Measurements from ENCODE around the gene INSRR.

Gene INSRR

GRCh38 chr1:156886583-156887281 is 27.8 kb upstream of the INSRR start:
- no peak overlapping the region for H2BK5ac ChIP-seq (ENCODE audit: low read length)
- no peak overlapping the region for H3K4ac ChIP-seq (ENCODE audit: low read length)
- no peak overlapping the region for H3K14ac ChIP-seq (ENCODE audit: low read length)
- no peak overlapping the region for H2AK5ac ChIP-seq (ENCODE audit: low read depth, low read length)
- no peak overlapping the region for H4K8ac ChIP-seq (ENCODE audit: low read depth, low read length)
- H3K4me2 ChIP-seq (ENCODE audit: insufficient read depth, low read length, poor library complexity, severe bottlenecking), result no peak overlapping the region
- H3K23ac ChIP-seq (ENCODE audit: low read depth, low read length, poor library complexity), result peak overlapping the region; percentile 9
- peaks cover 5 to 20% of the 10 kb centered on the region in 2 donors for H3K4me1 ChIP-seq (ENCODE audit: control insufficient read depth in 2 of 2, insufficient read depth in 1 of 2, low read depth in 1 of 2, low read length in 2 of 2)
- H3K9ac ChIP-seq (ENCODE audit: low read depth, low read length, poor library complexity), result no peak overlapping the region
- H3K27ac ChIP-seq (replicated peaks; ENCODE audit: low read length), result no peak overlapping the region
- WGBS, 2 donors (ENCODE audit: extremely low coverage in 2 of 2, insufficient read length in 2 of 2, insufficient replicate concordance in 1 of 2), result no CpG with 5 or more reads among the region's 6 CpGs
- no peak overlapping the region for H2BK12ac ChIP-seq (ENCODE audit: low read length)
- H3K27me3 ChIP-seq (ENCODE audit: control insufficient read depth in 3 of 3, insufficient read depth in 3 of 3, low read depth in 1 of 3, low read length in 3 of 3), result peaks cover 0 to 77% (median 10%) of the 10 kb centered on the region in 3 experiments
- no peak overlapping the region for H3K4me3 ChIP-seq (ENCODE audit: low read length in 2 of 2)
- no peak overlapping the region for H2BK120ac ChIP-seq (ENCODE audit: low read depth, low read length)
- no peaks in the 10 kb centered on the region for H3K79me1 ChIP-seq (ENCODE audit: low read depth, low read length)
- no peaks in the 10 kb centered on the region for H3K9me3 ChIP-seq (replicated peaks in 1 of 2; ENCODE audit: control insufficient read depth in 2 of 2, insufficient read depth in 1 of 2, low read depth in 1 of 2, low read length in 2 of 2)
- H2AFZ ChIP-seq (ENCODE audit: low read length), result no peak overlapping the region
- no peak overlapping the region for H4K91ac ChIP-seq (ENCODE audit: low read depth, low read length, poor library complexity)
- no peaks in the 10 kb centered on the region for H3K36me3 ChIP-seq (replicated peaks in 1 of 2; ENCODE audit: control insufficient read depth in 2 of 2, insufficient read depth in 2 of 2, low read length in 2 of 2)
- H3K18ac ChIP-seq (ENCODE audit: low read length), result peak overlapping the region; percentile 32
- no peak overlapping the region for H2BK15ac ChIP-seq (ENCODE audit: low read length)
- DNase-seq (ENCODE audit: low spot score), result no peak

DNA sequence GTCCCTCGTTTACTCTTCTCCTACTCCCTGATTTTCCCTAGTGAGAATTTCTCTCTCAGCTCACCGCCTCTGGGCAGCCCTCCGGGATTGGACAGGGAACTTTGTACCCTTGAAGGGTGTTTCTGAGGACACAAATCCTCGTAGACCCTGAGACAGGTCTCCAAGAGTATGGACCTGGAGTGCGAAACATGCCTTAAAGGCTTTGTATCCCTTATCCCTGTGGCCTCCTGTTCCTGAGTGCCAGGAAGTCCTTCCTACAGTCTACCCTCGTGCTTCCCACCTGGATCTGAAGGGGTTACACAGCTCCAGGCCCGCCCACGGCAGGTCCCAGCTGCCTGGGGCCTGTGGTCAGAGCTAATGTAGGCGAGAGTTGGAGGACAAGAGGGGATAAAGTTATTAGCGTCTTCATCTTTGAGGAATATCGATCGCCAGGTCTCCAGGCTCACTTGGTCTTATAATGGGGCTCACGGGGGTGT is 27.0 kb upstream of the INSRR start:
- Histone ChIP-seq H3K14ac (ENCODE audit: low read length) (no peak overlapping the region), H3K36me3 (replicated peaks in 1 of 2; ENCODE audit: control insufficient read depth in 2 of 2, insufficient read depth in 2 of 2, low read length in 2 of 2) (no peaks in the 10 kb centered on the region), H3K9ac (ENCODE audit: low read depth, low read length, poor library complexity) (no peak overlapping the region), H2AK5ac (ENCODE audit: low read depth, low read length) (no peak overlapping the region), H2BK5ac (ENCODE audit: low read length) (no peak overlapping the region), H2BK12ac (ENCODE audit: low read length) (no peak overlapping the region), H4K8ac (ENCODE audit: low read depth, low read length) (no peak overlapping the region), H3K4me2 (ENCODE audit: insufficient read depth, low read length, poor library complexity, severe bottlenecking) (no peak overlapping the region), H3K23ac (ENCODE audit: low read depth, low read length, poor library complexity) (no peak overlapping the region), H3K4me1 (ENCODE audit: control insufficient read depth in 2 of 2, insufficient read depth in 1 of 2, low read depth in 1 of 2, low read length in 2 of 2) (peaks cover 5 to 20% of the 10 kb centered on the region in 2 donors), H3K79me1 (ENCODE audit: low read depth, low read length) (no peaks in the 10 kb centered on the region), H3K4me3 (ENCODE audit: low read length in 2 of 2) (no peak overlapping the region), H2BK120ac (ENCODE audit: low read depth, low read length) (no peak overlapping the region), H2BK15ac (ENCODE audit: low read length) (no peak overlapping the region), H3K18ac (ENCODE audit: low read length) (no peak overlapping the region), H3K9me3 (replicated peaks in 1 of 2; ENCODE audit: control insufficient read depth in 2 of 2, insufficient read depth in 1 of 2, low read depth in 1 of 2, low read length in 2 of 2) (no peaks in the 10 kb centered on the region), H4K91ac (ENCODE audit: low read depth, low read length, poor library complexity) (no peak overlapping the region), H3K4ac (ENCODE audit: low read length) (no peak overlapping the region), H3K27me3 (ENCODE audit: control insufficient read depth in 3 of 3, insufficient read depth in 3 of 3, low read depth in 1 of 3, low read length in 3 of 3) (peaks cover 0 to 77% (median 2%) of the 10 kb centered on the region in 3 experiments), H3K27ac (replicated peaks; ENCODE audit: low read length) (no peak overlapping the region), H2AFZ (ENCODE audit: low read length) (no peak overlapping the region)
- no CpG with 5 or more reads among the region's 13 CpGs for WGBS, 2 donors (ENCODE audit: extremely low coverage in 2 of 2, insufficient read length in 2 of 2, insufficient replicate concordance in 1 of 2)
- no peak for DNase-seq (ENCODE audit: low spot score)

DNA sequence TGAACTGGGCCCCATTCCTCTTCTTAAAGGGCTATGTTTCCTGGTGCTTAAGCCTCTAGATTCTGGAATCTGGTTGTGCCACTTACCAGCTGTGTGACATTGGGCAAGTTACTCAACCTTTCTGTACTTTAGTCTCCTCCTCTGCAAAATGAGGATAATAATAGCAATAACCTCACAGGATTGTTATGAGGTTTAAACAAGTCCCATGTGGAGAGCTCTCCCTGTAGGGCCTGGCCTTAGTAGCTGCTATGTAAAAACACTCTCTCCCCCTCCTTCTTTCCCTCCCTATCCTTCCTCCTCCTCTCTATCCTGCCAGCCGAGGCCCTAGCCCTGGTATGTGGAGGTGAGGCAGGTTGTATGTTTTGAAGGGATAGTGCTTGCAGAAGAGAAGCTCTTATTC is 26.4 kb upstream of the INSRR start:
- Histone ChIP-seq H3K4me2 (ENCODE audit: insufficient read depth, low read length, poor library complexity, severe bottlenecking) (no peak overlapping the region), H3K9me3 (replicated peaks in 1 of 2; ENCODE audit: control insufficient read depth in 2 of 2, insufficient read depth in 1 of 2, low read depth in 1 of 2, low read length in 2 of 2) (no peaks in the 10 kb centered on the region), H2BK5ac (ENCODE audit: low read length) (no peak overlapping the region), H2AFZ (ENCODE audit: low read length) (no peak overlapping the region), H3K23ac (ENCODE audit: low read depth, low read length, poor library complexity) (no peak overlapping the region), H3K27me3 (ENCODE audit: control insufficient read depth in 3 of 3, insufficient read depth in 3 of 3, low read depth in 1 of 3, low read length in 3 of 3) (peaks cover 0 to 81% (median 0%) of the 10 kb centered on the region in 3 experiments), H4K91ac (ENCODE audit: low read depth, low read length, poor library complexity) (no peak overlapping the region), H4K8ac (ENCODE audit: low read depth, low read length) (no peak overlapping the region), H3K4ac (ENCODE audit: low read length) (no peak overlapping the region), H3K4me3 (ENCODE audit: low read length in 2 of 2) (no peak overlapping the region), H3K14ac (ENCODE audit: low read length) (no peak overlapping the region), H2AK5ac (ENCODE audit: low read depth, low read length) (no peak overlapping the region), H3K79me1 (ENCODE audit: low read depth, low read length) (no peaks in the 10 kb centered on the region), H3K27ac (replicated peaks; ENCODE audit: low read length) (no peak overlapping the region), H3K18ac (ENCODE audit: low read length) (no peak overlapping the region), H2BK120ac (ENCODE audit: low read depth, low read length) (no peak overlapping the region), H3K4me1 (ENCODE audit: control insufficient read depth in 2 of 2, insufficient read depth in 1 of 2, low read depth in 1 of 2, low read length in 2 of 2) (peaks cover 5 to 20% of the 10 kb centered on the region in 2 donors), H2BK12ac (ENCODE audit: low read length) (no peak overlapping the region), H3K36me3 (replicated peaks in 1 of 2; ENCODE audit: control insufficient read depth in 2 of 2, insufficient read depth in 2 of 2, low read length in 2 of 2) (no peaks in the 10 kb centered on the region), H2BK15ac (ENCODE audit: low read length) (no peak overlapping the region), H3K9ac (ENCODE audit: low read depth, low read length, poor library complexity) (no peak overlapping the region)
- no peak for DNase-seq (ENCODE audit: low spot score)
- no CpG with 5 or more reads among the region's 1 CpG for WGBS, 2 donors (ENCODE audit: extremely low coverage in 2 of 2, insufficient read length in 2 of 2, insufficient replicate concordance in 1 of 2)

GRCh38 chr1:156884560-156885184 is 25.8 kb upstream of the INSRR start:
- no peaks in the 10 kb centered on the region for H3K9me3 ChIP-seq (replicated peaks in 1 of 2; ENCODE audit: control insufficient read depth in 2 of 2, insufficient read depth in 1 of 2, low read depth in 1 of 2, low read length in 2 of 2)
- no peak overlapping the region for H2BK12ac ChIP-seq (ENCODE audit: low read length)
- no peak overlapping the region for H2BK5ac ChIP-seq (ENCODE audit: low read length)
- H3K27ac ChIP-seq (replicated peaks; ENCODE audit: low read length), result no peak overlapping the region
- H4K91ac ChIP-seq (ENCODE audit: low read depth, low read length, poor library complexity), result no peak overlapping the region
- H3K4me1 ChIP-seq (ENCODE audit: control insufficient read depth in 2 of 2, insufficient read depth in 1 of 2, low read depth in 1 of 2, low read length in 2 of 2), result peaks cover 5 to 20% of the 10 kb centered on the region in 2 donors
- no CpG with 5 or more reads among the region's 10 CpGs for WGBS, 2 donors (ENCODE audit: extremely low coverage in 2 of 2, insufficient read length in 2 of 2, insufficient replicate concordance in 1 of 2)
- H3K4me2 ChIP-seq (ENCODE audit: insufficient read depth, low read length, poor library complexity, severe bottlenecking), result no peak overlapping the region
- H3K4me3 ChIP-seq (ENCODE audit: low read length in 2 of 2), result no peak overlapping the region
- no peak overlapping the region for H3K9ac ChIP-seq (ENCODE audit: low read depth, low read length, poor library complexity)
- H3K14ac ChIP-seq (ENCODE audit: low read length), result no peak overlapping the region
- no peak overlapping the region for H2AK5ac ChIP-seq (ENCODE audit: low read depth, low read length)
- H4K8ac ChIP-seq (ENCODE audit: low read depth, low read length), result no peak overlapping the region
- H3K4ac ChIP-seq (ENCODE audit: low read length), result no peak overlapping the region
- DNase-seq (ENCODE audit: low spot score), result no peak
- H3K18ac ChIP-seq (ENCODE audit: low read length), result peak overlapping the region; percentile 22
- H3K36me3 ChIP-seq (replicated peaks in 1 of 2; ENCODE audit: control insufficient read depth in 2 of 2, insufficient read depth in 2 of 2, low read length in 2 of 2), result no peaks in the 10 kb centered on the region
- H3K23ac ChIP-seq (ENCODE audit: low read depth, low read length, poor library complexity), result no peak overlapping the region
- H2BK120ac ChIP-seq (ENCODE audit: low read depth, low read length), result no peak overlapping the region
- no peak overlapping the region for H2AFZ ChIP-seq (ENCODE audit: low read length)
- H2BK15ac ChIP-seq (ENCODE audit: low read length), result no peak overlapping the region
- H3K79me1 ChIP-seq (ENCODE audit: low read depth, low read length), result no peaks in the 10 kb centered on the region
- peaks cover 0 to 87% (median 0%) of the 10 kb centered on the region in 3 experiments for H3K27me3 ChIP-seq (ENCODE audit: control insufficient read depth in 3 of 3, insufficient read depth in 3 of 3, low read depth in 1 of 3, low read length in 3 of 3)
